HG02763 (cell line): ENCODE measurements around the gene MGAT5B.
"Not testable (repeated sequence)": the region's sequence is repeated elsewhere in the genome, so short reads cannot be mapped to it uniquely, and the experiment has no call there.

ENCODE experiments used
- ATAC-seq: cut with Tn5 transposase; IDR thresholded peaks from one replicate; pipeline ENCODE4 v1.9.1; 2021; ENCODE audit warnings: mild to moderate bottlenecking, moderate library complexity; ENCODE audit not compliant: unreplicated experiment

Gene MGAT5B

DNA sequence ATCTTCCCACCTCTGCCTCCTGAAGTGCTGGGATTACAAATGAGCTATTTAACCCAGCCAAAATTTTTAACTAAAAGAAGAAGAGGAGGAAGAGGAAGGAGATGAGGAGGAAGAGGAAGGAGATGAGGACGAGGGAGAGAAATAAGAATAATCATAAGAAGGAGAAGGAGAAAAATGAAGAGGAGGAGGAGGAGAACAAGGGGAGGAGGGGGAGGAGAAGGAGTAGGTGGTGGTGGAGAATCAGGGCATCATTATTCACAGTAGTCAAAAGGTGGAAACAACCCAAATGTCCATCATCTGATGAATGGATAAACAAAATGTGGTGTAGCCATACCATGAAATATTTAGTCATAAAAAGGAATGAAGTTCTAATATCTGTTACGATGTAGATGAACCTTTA, 21.2 kb upstream of the MGAT5B start:
- ATAC-seq, result no peak

GRCh38 chr17:76848670-76849069, 19.5 kb upstream of the MGAT5B start:
- ATAC-seq, result no peak

DNA sequence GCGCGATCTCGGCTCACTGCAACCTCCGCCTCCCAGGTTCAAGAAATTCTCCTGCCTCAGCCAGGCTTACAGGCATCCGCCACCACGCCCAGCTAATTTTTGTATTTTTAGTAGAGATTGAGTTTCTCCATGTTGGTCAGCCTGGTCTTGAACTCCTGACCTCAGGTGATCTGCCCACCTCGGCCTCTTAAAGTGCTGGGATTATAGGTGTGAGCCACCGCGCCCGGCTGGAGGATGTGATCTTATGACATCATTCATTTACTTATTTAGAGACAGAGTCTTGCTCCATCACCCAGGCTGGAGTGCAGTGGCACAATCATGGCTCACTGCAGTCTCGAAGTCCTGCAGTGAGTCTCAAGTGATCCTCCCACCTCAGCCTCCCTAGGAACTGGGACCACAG, 19.0 kb upstream of the MGAT5B start:
- not testable (repeated sequence) for ATAC-seq

- ATAC-seq, result no peak
Measured at GRCh38 chr17:76852843-76853242, 15.4 kb upstream of the MGAT5B start.

GRCh38 chr17:76855105-76855504, 13.1 kb upstream of the MGAT5B start:
- ATAC-seq, result no peak

GRCh38 chr17:76862079-76862478, 6.1 kb upstream of the MGAT5B start:
- ATAC-seq, result no peak

DNA sequence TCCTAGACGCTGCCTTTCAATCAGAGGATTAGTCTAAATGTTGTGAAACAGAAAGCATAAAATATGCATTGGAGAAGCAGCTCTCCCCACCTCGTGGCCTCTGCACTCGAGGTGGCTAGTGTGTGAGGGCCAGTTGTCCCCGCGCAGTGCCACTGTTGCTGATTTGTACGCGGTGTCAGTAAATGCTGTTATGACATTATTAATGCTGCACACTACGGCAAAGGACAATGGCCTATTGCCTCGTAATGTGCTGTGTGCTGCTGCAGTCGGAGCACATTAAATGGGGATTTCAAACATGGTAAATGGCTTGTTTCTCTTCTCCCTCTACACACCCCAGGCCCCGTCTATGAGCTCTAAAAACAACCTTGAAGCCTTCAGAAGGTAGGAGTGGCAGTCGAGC, 5.7 kb upstream of the MGAT5B start:
- ATAC-seq, result no peak

- ATAC-seq, result no peak
Measured at GRCh38 chr17:76864024-76864423, 4.2 kb upstream of the MGAT5B start.

DNA sequence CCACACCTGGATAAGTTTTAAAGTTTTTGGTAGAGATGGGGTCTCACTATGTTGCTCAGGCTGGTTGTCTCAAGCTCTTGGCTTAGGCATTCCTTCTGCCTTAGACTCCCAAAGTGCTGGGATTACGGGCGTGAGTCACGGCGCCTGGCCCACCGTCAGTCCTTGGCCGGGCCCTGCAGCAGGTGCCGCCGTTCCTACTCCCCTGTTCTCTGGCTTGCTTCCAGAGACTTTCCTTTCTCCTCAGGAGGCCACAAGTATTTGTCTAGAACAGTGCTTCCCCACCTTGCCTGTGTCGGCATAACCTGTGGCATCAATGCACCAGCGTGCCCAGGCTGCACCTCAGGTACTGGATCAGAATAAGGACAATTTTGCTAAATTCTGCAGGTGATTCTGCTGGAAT, 3.0 kb upstream of the MGAT5B start:
- no peak for ATAC-seq

GRCh38 chr17:76866203-76866602, 2.0 kb upstream of the MGAT5B start:
- no peak for ATAC-seq

- no peak for ATAC-seq
Measured at GRCh38 chr17:76866774-76867577, 1.2 kb upstream of the MGAT5B start.

GRCh38 chr17:76867578-76868175, 527 bp upstream of the MGAT5B start:
- ATAC-seq, result no peak

- ATAC-seq, result no peak
Measured at GRCh38 chr17:76868669-76869495, 678 bp downstream of the MGAT5B start.

DNA sequence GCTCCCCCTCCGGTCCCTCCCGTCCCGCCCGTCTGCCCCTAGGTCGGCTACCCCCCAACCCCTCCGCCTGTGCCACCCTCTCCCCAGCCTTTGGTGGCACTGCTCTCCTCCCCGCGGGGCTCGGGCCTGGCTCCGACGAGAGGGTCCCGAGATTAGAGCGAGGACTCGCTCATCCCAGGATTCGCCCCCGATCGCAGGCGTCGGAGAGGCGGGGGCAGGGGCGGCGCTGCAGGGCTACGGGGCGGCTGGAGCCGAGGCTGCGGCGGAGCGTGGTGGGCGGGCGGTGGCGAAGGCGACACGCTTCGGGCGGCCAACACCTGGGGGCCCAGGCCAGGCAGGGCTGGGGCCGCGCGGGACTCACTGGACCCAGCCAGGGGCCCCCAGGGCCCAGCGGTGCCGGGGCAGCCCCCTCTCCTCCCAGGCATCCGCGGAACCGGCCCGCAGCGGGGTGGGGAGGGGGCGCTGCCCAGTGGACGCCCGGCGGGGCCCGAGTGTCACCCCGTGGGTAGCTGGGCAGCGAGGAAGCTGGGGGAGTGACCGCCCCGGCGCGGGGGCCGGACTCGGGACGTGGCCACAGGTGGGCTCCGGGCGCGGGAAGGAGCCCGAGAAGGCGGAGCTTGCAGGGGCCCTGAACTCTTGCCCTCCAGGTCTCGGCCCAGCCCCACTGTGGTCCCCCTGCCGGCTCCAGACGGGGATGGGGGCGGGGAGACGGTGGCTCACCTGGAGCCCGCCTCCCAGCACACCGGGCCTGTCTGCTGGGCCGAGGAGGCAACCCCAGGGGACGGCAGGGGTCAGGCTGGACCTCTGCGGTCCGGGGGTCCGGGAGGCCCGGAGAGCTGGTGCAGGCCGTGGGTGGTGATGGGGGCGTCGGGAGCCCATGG, 1.5 kb downstream of the MGAT5B start:
- no peak for ATAC-seq

DNA sequence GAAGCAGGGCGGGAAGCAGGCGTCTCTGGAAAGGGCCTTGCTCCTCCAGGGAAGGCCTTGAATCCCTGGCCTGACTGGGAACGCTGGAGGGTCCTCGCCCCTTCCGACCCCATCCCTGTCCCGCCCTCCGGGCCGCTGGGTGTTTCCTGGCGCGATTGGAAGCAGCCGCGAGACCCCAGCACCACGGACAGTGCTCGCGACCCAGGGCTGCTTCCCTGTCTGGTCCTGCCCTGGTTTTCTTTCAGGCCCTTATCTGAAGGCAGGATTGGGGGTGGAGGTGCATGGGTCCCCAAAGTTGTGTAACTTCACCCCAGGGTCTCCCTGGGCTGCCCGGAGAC, 2.1 kb downstream of the MGAT5B start:
- ATAC-seq, result no peak

GRCh38 chr17:76871668-76872067, 3.5 kb downstream of the MGAT5B start:
- no peak for ATAC-seq

DNA sequence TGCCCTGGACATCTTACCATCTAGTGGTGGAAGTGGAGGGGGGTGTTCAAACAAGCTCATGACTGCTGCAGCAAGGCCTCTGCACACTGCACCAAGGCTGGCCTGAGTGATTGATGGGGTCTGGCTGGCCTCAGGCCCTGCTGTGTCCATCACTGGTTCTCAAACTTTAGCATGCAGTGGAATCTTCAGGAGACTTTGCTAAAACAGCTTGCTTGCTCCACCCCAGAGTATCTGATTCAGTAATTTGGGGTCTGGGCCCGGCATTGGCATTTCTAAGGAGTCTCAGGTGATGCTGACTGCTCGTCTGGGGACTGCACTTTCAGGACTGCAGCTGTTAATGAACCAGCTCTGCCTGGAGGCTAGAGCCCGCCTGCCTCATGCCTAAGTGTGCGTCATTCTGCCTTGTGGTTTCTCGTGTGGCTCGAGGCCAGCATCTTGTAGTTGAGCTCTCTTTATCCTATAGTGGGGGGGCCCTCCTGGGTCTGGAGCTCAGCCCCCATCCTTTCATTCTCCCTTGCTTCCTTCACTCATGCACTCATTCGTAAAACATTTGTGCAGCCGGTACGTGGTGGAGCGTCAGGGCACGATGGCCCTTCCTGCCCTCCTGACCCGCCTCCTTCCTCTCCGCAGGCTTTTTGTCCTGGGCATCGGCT, 4.1 kb downstream of the MGAT5B start:
- ATAC-seq, result no peak

GRCh38 chr17:76872874-76873221, 4.6 kb downstream of the MGAT5B start:
- no peak for ATAC-seq

DNA sequence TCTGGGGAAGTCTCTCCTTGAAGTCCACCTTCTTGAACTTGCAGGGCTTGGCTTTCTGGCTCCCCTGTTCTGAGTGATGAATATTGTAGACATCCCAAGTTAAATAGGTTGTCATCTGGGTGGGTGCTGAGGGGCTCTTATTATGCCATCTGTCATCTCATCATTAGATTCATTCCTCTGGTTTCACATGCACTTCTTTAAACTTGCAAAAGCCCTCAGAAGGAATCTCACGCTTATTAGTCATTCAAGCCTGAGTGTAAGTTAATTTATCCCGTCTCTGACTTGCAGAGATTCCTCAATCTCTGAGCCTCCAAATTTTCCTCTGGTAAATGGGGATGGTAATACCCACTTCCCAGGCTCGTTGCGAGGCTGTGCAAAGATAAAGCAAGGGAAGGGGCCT, 5.7 kb downstream of the MGAT5B start:
- no peak for ATAC-seq

- ATAC-seq, result no peak
Measured at GRCh38 chr17:76877437-76877836, 9.2 kb downstream of the MGAT5B start.

DNA sequence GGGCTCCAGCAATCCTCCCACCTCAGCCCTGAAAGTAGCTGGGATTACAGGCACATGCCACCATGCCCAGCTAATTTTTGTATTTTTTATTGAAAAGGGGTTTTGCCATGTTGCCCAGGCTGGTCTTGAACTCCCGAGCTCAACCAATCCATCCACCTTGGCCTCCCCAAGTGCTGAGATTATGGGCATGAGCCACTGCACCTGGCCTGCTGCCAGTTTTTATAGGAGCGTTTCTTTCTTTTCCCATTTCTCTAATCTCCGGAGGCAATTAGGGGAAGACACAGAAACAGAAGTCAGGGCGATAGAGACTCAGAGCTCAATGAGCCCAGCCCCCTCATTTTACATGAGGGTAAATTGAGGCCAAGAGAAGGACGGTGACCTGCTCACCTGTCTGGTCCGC, 10.4 kb downstream of the MGAT5B start:
- ATAC-seq, result no peak
